ENCODE data around the gene IRF3. TPM values are rescaled to one million over a fixed set of nuclear protein-coding genes. Genes with fewer than 3 reads are reported as not detected.
A peak's percentile ranks its signal among the peaks of the same experiment; 100 is the strongest.

The IRF3 gene
- total and polyA plus RNA-seq, 4 donors = 52.8 to 97.3 (median 81.5) TPM

DNA sequence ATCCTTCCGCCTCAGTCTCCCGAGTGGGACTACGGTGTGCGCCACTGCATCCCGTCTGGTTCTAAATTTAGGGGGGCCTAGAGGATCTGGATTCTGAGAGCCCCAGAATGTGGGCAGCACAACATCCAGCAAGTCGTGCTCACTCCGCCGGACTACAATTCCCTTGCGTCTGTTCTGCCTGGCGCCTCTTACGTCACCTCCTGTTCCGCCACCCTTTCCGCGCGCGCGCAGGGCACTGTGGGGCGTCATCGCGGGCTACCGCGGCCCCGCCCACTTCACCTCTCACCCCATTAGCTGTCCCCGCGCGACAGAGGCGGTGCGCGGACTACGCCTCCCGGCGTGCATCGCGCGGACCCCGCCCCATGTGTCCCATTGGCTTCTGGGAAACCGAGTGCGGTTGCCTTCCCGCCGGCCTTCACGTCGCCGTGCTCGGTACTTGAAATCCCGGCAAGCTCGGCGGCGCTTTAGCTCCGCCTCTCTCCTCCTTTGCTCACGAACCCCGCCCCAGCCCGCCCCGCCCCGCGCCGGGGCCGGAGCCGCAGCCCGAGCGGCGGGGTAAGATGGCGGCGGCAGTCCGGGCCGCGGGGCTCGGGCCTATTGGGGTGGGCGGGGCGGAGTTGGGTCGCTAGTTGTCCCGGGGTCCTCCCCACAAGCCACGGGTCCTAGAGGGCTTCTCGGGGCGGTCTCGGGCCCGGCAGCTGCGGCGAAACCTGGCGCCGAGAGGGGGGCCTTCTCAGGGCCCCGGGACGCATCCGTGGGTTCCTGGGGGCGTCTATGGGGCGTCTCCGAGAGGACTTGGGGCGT lies 23.8 kb downstream of the IRF3 start, which contains the start of gene SCAF1:
TSS of gene SCAF1 (plus strand) at position 522 of the 804 bp plus-strand sequence. CDS start 2,818 bp downstream, outside the sequence.
- Histone ChIP-seq H3K9me3 (ENCODE audit: control insufficient read depth in 4 of 4, insufficient read depth in 3 of 4, low read length in 3 of 4) (no peaks in the 10 kb centered on the region), H3K27ac (ENCODE audit: low read depth in 1 of 2, low read length in 1 of 2) (peak within 1 kb of the TSS; percentile 99 to 100), H3K4me1 (ENCODE audit: control insufficient read depth in 5 of 5, insufficient read depth in 5 of 5, low read length in 5 of 5) (peaks cover 5 to 44% (median 16%) of the 10 kb centered on the region in 5 donors), H3K36me3 (ENCODE audit: control insufficient read depth in 4 of 4, insufficient read depth in 4 of 4, low read length in 4 of 4) (peaks cover 0 to 13% (median 7%) of the 10 kb centered on the region in 4 donors), H3K4me3 (peak within 1 kb of the TSS; percentile 73), H3K27me3 (ENCODE audit: control insufficient read depth in 3 of 3, insufficient read depth in 3 of 3, low read length in 2 of 3) (no peaks in the 10 kb centered on the region), H3K9ac (ENCODE audit: insufficient read depth in 1 of 2, low read length in 2 of 2) (peak within 1 kb of the TSS; percentile 95 to 98)
- peak; percentile 99 to 100 (median 100) for DNase-seq
- peak; percentile 77 for ATAC-seq (ENCODE audit: insufficient read depth, low FRiP score)
- TF ChIP-seq, protein P1, sequence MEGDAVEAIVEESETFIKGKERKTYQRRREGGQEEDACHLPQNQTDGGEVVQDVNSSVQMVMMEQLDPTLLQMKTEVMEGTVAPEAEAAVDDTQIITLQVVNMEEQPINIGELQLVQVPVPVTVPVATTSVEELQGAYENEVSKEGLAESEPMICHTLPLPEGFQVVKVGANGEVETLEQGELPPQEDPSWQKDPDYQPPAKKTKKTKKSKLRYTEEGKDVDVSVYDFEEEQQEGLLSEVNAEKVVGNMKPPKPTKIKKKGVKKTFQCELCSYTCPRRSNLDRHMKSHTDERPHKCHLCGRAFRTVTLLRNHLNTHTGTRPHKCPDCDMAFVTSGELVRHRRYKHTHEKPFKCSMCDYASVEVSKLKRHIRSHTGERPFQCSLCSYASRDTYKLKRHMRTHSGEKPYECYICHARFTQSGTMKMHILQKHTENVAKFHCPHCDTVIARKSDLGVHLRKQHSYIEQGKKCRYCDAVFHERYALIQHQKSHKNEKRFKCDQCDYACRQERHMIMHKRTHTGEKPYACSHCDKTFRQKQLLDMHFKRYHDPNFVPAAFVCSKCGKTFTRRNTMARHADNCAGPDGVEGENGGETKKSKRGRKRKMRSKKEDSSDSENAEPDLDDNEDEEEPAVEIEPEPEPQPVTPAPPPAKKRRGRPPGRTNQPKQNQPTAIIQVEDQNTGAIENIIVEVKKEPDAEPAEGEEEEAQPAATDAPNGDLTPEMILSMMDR (IDR thresholded peaks at IDR 0.05; ENCODE audit: control extremely low read depth, extremely low read depth) = no peak
- 0 to 1% methylated on average over 76 to 87 of the region's 87 CpGs for WGBS, 2 donors

DNA sequence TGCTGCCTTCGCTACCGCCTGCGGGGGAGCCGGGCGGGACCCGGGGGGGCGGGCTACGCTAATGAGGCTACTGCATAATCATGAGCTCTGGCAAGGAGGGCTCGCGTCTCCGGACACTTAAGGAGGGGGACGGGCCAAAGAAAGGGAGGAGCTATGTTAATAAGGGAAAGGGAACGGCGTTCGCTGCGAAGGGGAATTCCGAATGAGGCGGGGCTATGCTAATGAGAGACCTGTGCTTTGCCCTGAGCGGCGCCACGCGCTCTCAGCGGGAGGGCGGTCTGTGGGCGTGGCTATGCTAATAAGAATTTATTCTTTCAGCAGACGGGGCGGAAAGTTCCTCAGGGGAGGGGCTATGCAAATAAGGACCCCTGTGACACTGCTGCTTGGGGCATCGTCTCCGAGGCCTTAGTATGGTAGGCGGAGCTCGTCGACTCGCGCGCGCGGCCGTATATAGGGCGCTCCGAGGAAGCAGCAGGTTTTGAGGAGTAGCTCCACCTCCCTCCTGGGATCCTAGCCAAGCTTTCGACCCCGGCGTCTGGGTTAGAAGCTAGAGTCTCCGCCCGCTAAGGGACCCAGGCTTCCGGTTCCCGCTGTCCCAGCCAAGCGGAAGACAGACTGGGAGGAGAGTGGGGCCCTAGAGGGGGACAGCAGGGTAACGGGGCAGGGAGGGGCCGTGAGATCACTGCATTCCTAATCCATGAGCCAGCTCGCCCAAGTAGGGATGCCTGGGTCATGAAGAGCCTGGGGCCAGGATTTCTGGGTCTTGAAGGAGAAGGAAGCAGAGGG lies 25.4 kb downstream of the IRF3 start, which contains the start of gene RRAS:
TSS of gene RRAS (minus strand) at position 31 of the 786 bp plus-strand sequence. CDS start 45 bp downstream, outside the sequence.
- ATAC-seq (ENCODE audit: insufficient read depth, low FRiP score) = peak; percentile 68
- peak within 1 kb of the TSS; percentile 48 for H3K4me3 ChIP-seq
- H3K4me1 ChIP-seq (ENCODE audit: control insufficient read depth in 5 of 5, insufficient read depth in 5 of 5, low read length in 5 of 5) = peaks cover 5 to 46% (median 16%) of the 10 kb centered on the region in 5 donors
- peaks cover 0 to 4% (median 2%) of the 10 kb centered on the region in 4 donors for H3K36me3 ChIP-seq (ENCODE audit: control insufficient read depth in 4 of 4, insufficient read depth in 4 of 4, low read length in 4 of 4)
- TF ChIP-seq, protein P1 (IDR thresholded peaks at IDR 0.05; ENCODE audit: control extremely low read depth, extremely low read depth) = no peak
- H3K27ac ChIP-seq (ENCODE audit: low read depth in 1 of 2, low read length in 1 of 2) = peak within 1 kb of the TSS; percentile 99 to 100
- H3K27me3 ChIP-seq (ENCODE audit: control insufficient read depth in 3 of 3, insufficient read depth in 3 of 3, low read length in 2 of 3) = no peaks in the 10 kb centered on the region
- WGBS, 2 donors = 0% methylated on average over 51 of the region's 51 CpGs
- H3K9me3 ChIP-seq (ENCODE audit: control insufficient read depth in 4 of 4, insufficient read depth in 3 of 4, low read length in 3 of 4) = no peaks in the 10 kb centered on the region
- peak; percentile 100 for DNase-seq
- H3K9ac ChIP-seq (ENCODE audit: insufficient read depth in 1 of 2, low read length in 2 of 2) = peak within 1 kb of the TSS; percentile 95 to 98

- WGBS, 2 donors = 2 to 4% methylated on average over 24 to 31 of the region's 31 CpGs
- DNase-seq = peak in 2 of 3 donors; percentile 32 to 36
These were observed 26.1 kb downstream of the IRF3 start for GRCh38 chr19:49639401-49640112.

More at GRCh38 chr19:49639401-49640112, 26.1 kb downstream of the IRF3 start:
- ATAC-seq (ENCODE audit: insufficient read depth, low FRiP score) = no peak
- H3K27ac ChIP-seq (ENCODE audit: low read depth in 1 of 2, low read length in 1 of 2) = peak overlapping the region; percentile 86 to 88
- peaks cover 5 to 47% (median 16%) of the 10 kb centered on the region in 5 donors for H3K4me1 ChIP-seq (ENCODE audit: control insufficient read depth in 5 of 5, insufficient read depth in 5 of 5, low read length in 5 of 5)
- peaks cover 0 to 2% (median 0%) of the 10 kb centered on the region in 4 donors for H3K36me3 ChIP-seq (ENCODE audit: control insufficient read depth in 4 of 4, insufficient read depth in 4 of 4, low read length in 4 of 4)
- H3K9me3 ChIP-seq (ENCODE audit: control insufficient read depth in 4 of 4, insufficient read depth in 3 of 4, low read length in 3 of 4) = no peaks in the 10 kb centered on the region
- TF ChIP-seq, protein P1 (IDR thresholded peaks at IDR 0.05; ENCODE audit: control extremely low read depth, extremely low read depth) = no peak
- peak overlapping the region; percentile 42 for H3K4me3 ChIP-seq
- no peaks in the 10 kb centered on the region for H3K27me3 ChIP-seq (ENCODE audit: control insufficient read depth in 3 of 3, insufficient read depth in 3 of 3, low read length in 2 of 3)
- H3K9ac ChIP-seq (ENCODE audit: insufficient read depth in 1 of 2, low read length in 2 of 2) = peak overlapping the region in 1 of 2 donors; percentile 82
